Type B pancreatic cell (in vitro differentiated cells): ENCODE data around the gene BRAT1. TPM values are rescaled to one million over a fixed set of nuclear protein-coding genes. Genes with fewer than 3 reads are reported as not detected.

Source experiments
- DNase-seq: peaks from one replicate; pipeline ENCODE4 v3.0.0; 2021; ENCODE audit warnings: mixed read lengths; ENCODE audit not compliant: unreplicated experiment; ENCODE audit errors: extremely low spot score
- H3K27ac Mint-ChIP-seq: 2 replicates; pipeline ENCODE4 v1.8.0; 2021; ENCODE audit warnings: mild to moderate bottlenecking, mixed read lengths
- H3K27me3 Mint-ChIP-seq: 2 replicates; pipeline ENCODE4 v1.8.0; 2021; ENCODE audit warnings: mixed read lengths
- H3K36me3 Mint-ChIP-seq: 2 replicates; pipeline ENCODE4 v1.8.0; 2021; ENCODE audit warnings: mixed read lengths
- H3K4me1 Mint-ChIP-seq: one replicate; pipeline ENCODE4 v1.8.0; 2021; ENCODE audit warnings: mixed read lengths; ENCODE audit not compliant: unreplicated experiment
- H3K4me3 Mint-ChIP-seq: 2 replicates; pipeline ENCODE4 v1.8.0; 2021; ENCODE audit warnings: mild to moderate bottlenecking, mixed read lengths
- H3K9me3 Mint-ChIP-seq: 2 replicates; pipeline ENCODE4 v1.8.0; 2021; ENCODE audit warnings: mixed read lengths
- total RNA-seq: library from RNA; stranded (reverse); gene quantifications from 2 replicates; pipeline ENCODE4 v1.2.1, GENCODE V29; 2021; ENCODE audit warnings: low replicate concordance
- TF ChIP-seq, protein P1 (sequence below): fragments of 200-600 bp; sonication (generic); conservative IDR thresholded peaks from 2 replicates; pipeline ENCODE4 v1.5.0; 2021; ENCODE audit warnings: antibody characterized with exemption, mild to moderate bottlenecking

The BRAT1 gene
- total RNA-seq, 1 donor from 2014 or later: 40.3 TPM

DNA sequence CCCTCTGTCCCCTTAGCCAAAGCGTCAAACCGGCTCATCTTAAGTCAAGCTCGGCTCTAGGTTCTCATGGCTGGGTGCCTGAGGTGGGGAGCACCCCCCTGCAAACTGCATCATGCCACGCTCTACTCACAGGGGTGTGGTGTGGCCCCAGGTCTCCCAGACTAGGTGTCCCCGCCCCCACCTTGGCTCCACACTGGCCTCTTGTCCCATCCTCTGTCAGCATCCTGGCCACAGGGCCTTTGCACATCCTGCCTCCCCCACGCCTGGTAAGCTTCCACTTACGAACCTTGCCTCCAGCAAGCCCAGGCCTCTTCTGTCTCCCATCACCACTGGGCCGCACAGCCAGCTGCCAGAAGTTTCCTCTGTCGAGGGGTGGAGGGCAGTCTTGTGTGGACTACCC is 58.9 kb downstream of the BRAT1 start:
- TF ChIP-seq, protein P1, sequence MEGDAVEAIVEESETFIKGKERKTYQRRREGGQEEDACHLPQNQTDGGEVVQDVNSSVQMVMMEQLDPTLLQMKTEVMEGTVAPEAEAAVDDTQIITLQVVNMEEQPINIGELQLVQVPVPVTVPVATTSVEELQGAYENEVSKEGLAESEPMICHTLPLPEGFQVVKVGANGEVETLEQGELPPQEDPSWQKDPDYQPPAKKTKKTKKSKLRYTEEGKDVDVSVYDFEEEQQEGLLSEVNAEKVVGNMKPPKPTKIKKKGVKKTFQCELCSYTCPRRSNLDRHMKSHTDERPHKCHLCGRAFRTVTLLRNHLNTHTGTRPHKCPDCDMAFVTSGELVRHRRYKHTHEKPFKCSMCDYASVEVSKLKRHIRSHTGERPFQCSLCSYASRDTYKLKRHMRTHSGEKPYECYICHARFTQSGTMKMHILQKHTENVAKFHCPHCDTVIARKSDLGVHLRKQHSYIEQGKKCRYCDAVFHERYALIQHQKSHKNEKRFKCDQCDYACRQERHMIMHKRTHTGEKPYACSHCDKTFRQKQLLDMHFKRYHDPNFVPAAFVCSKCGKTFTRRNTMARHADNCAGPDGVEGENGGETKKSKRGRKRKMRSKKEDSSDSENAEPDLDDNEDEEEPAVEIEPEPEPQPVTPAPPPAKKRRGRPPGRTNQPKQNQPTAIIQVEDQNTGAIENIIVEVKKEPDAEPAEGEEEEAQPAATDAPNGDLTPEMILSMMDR: no peak
- no peak overlapping the region for H3K27ac Mint-ChIP-seq
- no peak overlapping the region for H3K4me3 Mint-ChIP-seq
- H3K36me3 Mint-ChIP-seq: no peaks in the 10 kb centered on the region
- H3K4me1 Mint-ChIP-seq: peaks cover 21% of the 10 kb centered on the region
- no peak for DNase-seq
- no peaks in the 10 kb centered on the region for H3K9me3 Mint-ChIP-seq
- H3K27me3 Mint-ChIP-seq: no peaks in the 10 kb centered on the region

- Mint-ChIP-seq H3K27me3 (no peaks in the 10 kb centered on the region), H3K27ac (no peak overlapping the region), H3K4me1 (peaks cover 20% of the 10 kb centered on the region), H3K9me3 (no peaks in the 10 kb centered on the region), H3K36me3 (no peaks in the 10 kb centered on the region), H3K4me3 (no peak overlapping the region)
- no peak for DNase-seq
- TF ChIP-seq, protein P1: no peak
These were observed 59.7 kb downstream of the BRAT1 start for GRCh38 chr7:2495418-2496299.

- TF ChIP-seq, protein P1: no peak
- H3K4me3 Mint-ChIP-seq: no peak overlapping the region
- no peak overlapping the region for H3K27ac Mint-ChIP-seq
- DNase-seq: no peak
- no peaks in the 10 kb centered on the region for H3K36me3 Mint-ChIP-seq
- no peaks in the 10 kb centered on the region for H3K27me3 Mint-ChIP-seq
- no peaks in the 10 kb centered on the region for H3K9me3 Mint-ChIP-seq
- peaks cover 17% of the 10 kb centered on the region for H3K4me1 Mint-ChIP-seq
These were observed 60.9 kb downstream of the BRAT1 start for GRCh38 chr7:2494191-2495130.

DNA sequence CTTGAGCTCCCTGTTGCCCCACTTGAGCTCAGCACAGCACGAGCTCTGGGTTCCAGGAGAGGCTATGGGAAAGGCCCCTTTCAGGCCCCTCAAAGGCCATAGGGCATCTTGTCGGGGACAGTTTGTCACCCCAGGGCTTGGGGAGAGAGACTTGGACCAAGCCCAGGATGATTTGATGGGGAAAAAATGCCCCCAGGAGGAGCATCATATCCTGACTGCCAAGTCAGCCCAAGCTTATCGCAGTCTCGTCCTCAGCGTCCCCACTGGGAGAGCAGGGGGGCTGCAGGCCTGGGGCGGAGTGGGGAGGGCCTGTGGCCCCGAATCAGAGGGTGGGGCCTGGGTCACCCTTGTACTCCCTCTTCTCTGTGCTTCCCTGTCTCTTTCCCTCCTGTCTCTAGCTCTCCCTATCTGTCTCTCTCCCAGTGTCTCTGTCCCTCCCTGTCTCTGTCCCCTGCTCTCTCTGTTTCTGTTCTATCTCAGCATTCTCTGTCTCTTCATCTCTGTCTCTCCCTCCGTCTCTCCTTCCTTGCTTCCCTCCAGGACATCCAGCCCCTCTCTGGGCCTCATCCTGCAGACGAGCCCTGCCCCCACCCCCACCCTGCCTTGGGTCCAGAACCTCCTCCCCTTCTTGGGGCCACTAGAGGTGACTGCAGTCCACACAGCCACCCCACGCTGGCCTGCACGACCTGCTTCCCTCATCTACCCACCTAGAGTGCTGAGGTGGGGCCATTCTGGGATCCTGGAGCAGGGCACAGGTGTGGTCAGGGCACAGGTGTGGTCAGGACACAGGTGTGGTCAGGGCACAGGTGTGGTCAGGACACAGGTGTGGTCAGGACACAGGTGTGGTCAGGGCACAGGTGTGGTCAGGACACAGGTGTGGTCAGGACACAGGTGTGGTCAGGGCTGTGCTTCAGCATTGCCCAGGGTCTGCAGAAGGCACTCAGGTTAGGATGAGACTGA is 61.8 kb downstream of the BRAT1 start:
- no peaks in the 10 kb centered on the region for H3K36me3 Mint-ChIP-seq
- no peak overlapping the region for H3K4me3 Mint-ChIP-seq
- TF ChIP-seq, protein P1: no peak
- no peak for DNase-seq
- H3K9me3 Mint-ChIP-seq: no peaks in the 10 kb centered on the region
- peaks cover 19% of the 10 kb centered on the region for H3K4me1 Mint-ChIP-seq
- H3K27me3 Mint-ChIP-seq: no peaks in the 10 kb centered on the region
- H3K27ac Mint-ChIP-seq: no peak overlapping the region

DNA sequence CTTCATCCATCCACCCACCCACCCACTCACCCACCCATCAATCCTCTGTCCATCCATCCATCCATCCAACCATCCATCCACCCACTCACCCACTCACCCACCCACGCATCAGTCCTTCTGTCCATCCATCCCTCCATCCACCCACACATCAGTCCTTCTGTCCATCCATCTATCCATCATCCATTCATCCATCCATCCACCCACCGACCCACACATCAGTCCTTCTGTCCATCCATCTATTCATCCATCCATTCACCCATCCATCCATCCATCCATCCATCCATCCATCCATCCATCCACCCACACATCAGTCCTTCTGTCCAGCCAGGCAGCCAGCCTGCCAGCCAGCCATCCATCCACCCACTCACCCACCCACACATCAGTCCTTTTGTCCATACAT is 63.3 kb downstream of the BRAT1 start:
- TF ChIP-seq, protein P1: no peak
- Mint-ChIP-seq H3K4me1 (peaks cover 17% of the 10 kb centered on the region), H3K27me3 (no peaks in the 10 kb centered on the region), H3K27ac (no peak overlapping the region), H3K9me3 (no peaks in the 10 kb centered on the region), H3K4me3 (no peak overlapping the region), H3K36me3 (no peaks in the 10 kb centered on the region)
- no peak for DNase-seq
